ENCODE measurements around the gene IFNA13. TPM values are rescaled to one million over a fixed set of nuclear protein-coding genes. Genes with fewer than 3 reads are reported as not detected.

IFNA13 gene
- polyA plus RNA-seq, 3 donors, result not detected

DNA sequence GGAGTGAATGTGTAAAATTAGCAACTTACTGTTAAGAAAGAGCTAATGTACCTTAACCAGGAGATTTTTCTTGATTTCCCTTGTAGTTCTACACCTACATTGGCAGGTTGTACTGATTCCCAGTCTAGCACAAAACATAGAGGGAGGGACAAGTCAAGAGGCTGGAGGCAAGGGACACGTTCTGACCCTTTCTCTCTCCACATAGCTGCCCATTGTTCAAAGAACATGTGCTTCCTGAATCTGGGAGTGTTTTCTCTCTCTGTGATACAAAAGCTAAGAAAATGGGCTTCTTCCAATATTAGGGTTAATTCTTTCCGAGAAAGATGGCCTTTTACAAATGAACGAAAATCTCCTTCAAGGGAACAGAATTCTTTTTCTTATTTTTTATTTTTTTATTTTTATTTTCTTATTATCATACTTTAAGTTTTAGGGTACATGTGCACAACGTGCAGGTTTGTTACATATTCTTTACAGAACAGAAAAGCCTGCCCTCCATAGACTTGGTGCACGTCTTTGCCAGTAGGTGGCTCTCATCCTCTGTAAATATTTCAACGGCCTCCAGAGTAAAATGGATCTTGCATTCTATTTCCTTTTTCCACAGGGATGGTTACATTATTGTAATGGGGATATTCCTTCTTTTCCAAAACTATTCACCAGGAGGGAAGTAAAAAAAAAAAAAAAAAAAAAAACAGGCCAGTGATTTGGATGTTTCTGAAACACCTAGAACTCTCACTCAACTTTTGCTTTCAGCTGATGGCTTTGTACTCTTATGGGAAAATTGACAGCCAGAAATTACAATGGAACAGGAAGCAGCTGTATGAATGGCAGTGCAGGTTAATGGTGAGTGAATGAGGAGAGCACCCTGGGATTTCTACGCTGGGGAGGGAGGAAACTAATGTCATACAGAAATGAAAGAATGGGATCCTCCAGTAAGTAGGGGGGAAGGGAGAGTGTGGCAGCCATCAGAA lies 49.6 kb downstream of the IFNA13 start:
- Histone ChIP-seq H3K9ac (ENCODE audit: insufficient read depth, low read length, poor library complexity, severe bottlenecking) (no peak overlapping the region), H3K27ac (ENCODE audit: low read depth in 1 of 2, low read length in 2 of 2) (no peak overlapping the region), H3K79me2 (ENCODE audit: insufficient read depth, low read length) (no peaks in the 10 kb centered on the region), H3K36me3 (replicated peaks in 1 of 2; ENCODE audit: control insufficient read depth in 1 of 2, insufficient read depth in 2 of 2, low read length in 2 of 2) (peaks cover 11 to 28% of the 10 kb centered on the region in 2 donors), H2AFZ (ENCODE audit: insufficient read depth, low read depth, low read length, poor library complexity, severe bottlenecking) (no peak overlapping the region), H4K20me1 (ENCODE audit: insufficient read depth, low read length) (peaks cover 6% of the 10 kb centered on the region), H3K27me3 (ENCODE audit: control insufficient read depth in 2 of 2, insufficient read depth in 2 of 2, low read length in 2 of 2) (peaks cover 0 to 7% of the 10 kb centered on the region in 2 donors), H3K9me3 (replicated peaks in 1 of 2; ENCODE audit: control insufficient read depth in 1 of 2, insufficient read depth in 1 of 2, low read length in 2 of 2) (no peaks in the 10 kb centered on the region), H3K4me2 (replicated peaks; ENCODE audit: extremely low read depth, low read length, poor library complexity, severe bottlenecking) (no peak overlapping the region), H3K4me3 (replicated peaks in 1 of 3; ENCODE audit: low read depth in 2 of 3, low read length in 3 of 3) (no peak overlapping the region), H3K4me1 (ENCODE audit: control insufficient read depth in 1 of 2, insufficient read depth in 2 of 2, low read length in 2 of 2) (no peaks in the 10 kb centered on the region)
- H3K9me3 Mint-ChIP-seq, result no peaks in the 10 kb centered on the region
- peak; percentile 8 to 36 (median 21) for DNase-seq
- H3K4me3 Mint-ChIP-seq, result no peak overlapping the region
- no peak overlapping the region for H3K27ac Mint-ChIP-seq
- H3K36me3 Mint-ChIP-seq, result peaks cover 22% of the 10 kb centered on the region in 2 donors
- no CpG with 5 or more reads among the region's 7 CpGs for whole genome bisulfite sequencing (ENCODE audit: insufficient coverage)
- H3K27me3 Mint-ChIP-seq (ENCODE audit: low read depth in 3 of 3), result peaks cover 5 to 13% (median 6%) of the 10 kb centered on the region in 3 donors
- TF ChIP-seq, protein P1, sequence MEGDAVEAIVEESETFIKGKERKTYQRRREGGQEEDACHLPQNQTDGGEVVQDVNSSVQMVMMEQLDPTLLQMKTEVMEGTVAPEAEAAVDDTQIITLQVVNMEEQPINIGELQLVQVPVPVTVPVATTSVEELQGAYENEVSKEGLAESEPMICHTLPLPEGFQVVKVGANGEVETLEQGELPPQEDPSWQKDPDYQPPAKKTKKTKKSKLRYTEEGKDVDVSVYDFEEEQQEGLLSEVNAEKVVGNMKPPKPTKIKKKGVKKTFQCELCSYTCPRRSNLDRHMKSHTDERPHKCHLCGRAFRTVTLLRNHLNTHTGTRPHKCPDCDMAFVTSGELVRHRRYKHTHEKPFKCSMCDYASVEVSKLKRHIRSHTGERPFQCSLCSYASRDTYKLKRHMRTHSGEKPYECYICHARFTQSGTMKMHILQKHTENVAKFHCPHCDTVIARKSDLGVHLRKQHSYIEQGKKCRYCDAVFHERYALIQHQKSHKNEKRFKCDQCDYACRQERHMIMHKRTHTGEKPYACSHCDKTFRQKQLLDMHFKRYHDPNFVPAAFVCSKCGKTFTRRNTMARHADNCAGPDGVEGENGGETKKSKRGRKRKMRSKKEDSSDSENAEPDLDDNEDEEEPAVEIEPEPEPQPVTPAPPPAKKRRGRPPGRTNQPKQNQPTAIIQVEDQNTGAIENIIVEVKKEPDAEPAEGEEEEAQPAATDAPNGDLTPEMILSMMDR (IDR thresholded peaks at IDR 0.05), result peak; percentile 81
- H3K4me1 Mint-ChIP-seq, result peaks cover 8% of the 10 kb centered on the region
- intact Hi-C loops (cut with micrococcal nuclease), result no loop called here

Other genes with a start within 250 kb of the IFNA13 start
- gene IFNW1, start 226.2 kb downstream of the IFNA13 start, polyA plus RNA-seq, result not detected
- not detected for gene IFNA21, start 201.4 kb downstream of the IFNA13 start, polyA plus RNA-seq
- gene IFNA4, start 180.5 kb downstream of the IFNA13 start, polyA plus RNA-seq, result not detected
- not detected for gene IFNA7, start 165.9 kb downstream of the IFNA13 start, polyA plus RNA-seq
- gene IFNA10, start 160.9 kb downstream of the IFNA13 start, polyA plus RNA-seq, result not detected
- not detected for gene IFNA16, start 150.7 kb downstream of the IFNA13 start, polyA plus RNA-seq
- not detected for gene IFNA17, start 139.8 kb downstream of the IFNA13 start, polyA plus RNA-seq
- gene IFNA14, start 128.1 kb downstream of the IFNA13 start, polyA plus RNA-seq, result not detected
- not detected for gene IFNA5, start 62.7 kb downstream of the IFNA13 start, polyA plus RNA-seq
- gene KLHL9, start 32.7 kb downstream of the IFNA13 start, polyA plus RNA-seq, result 1 to 10 TPM; 2.8 to 9.0 (median 7.7) TPM
- gene IFNA6, start 17.2 kb downstream of the IFNA13 start, polyA plus RNA-seq, result not detected
- not detected for gene IFNA2, start 17.3 kb upstream of the IFNA13 start, polyA plus RNA-seq
- not detected for gene IFNA8, start 41.1 kb upstream of the IFNA13 start, polyA plus RNA-seq
- not detected for gene IFNA1, start 72.4 kb upstream of the IFNA13 start, polyA plus RNA-seq
- not detected for gene IFNE, start 114.3 kb upstream of the IFNA13 start, polyA plus RNA-seq